GM23338 (cell line): Measurements from ENCODE around the gene PTPRJ. TPM values are rescaled to one million over a fixed set of nuclear protein-coding genes. Genes with fewer than 3 reads are reported as not detected.

ENCODE experiments used
- ATAC-seq: fragments of 200-7000 bp; cut with Tn5 transposase; 3 replicates; pipeline ENCODE4 v1.9.1; 2020
- DNase-seq: peaks from one replicate; pipeline ENCODE4 v3.0.0-alpha.2; 2015; ENCODE audit warnings: low spot score
- H2AFZ ChIP-seq: fragments of 200-600 bp; sonication (generic); 2 replicates; pipeline ENCODE4 v1.8.0; 2016; ENCODE audit warnings: antibody characterized with exemption, mild to moderate bottlenecking, moderate library complexity
- H3F3A ChIP-seq: fragments of 200-600 bp; sonication (generic); replicated peaks from 2 replicates; pipeline ENCODE4 v1.8.0; 2017; ENCODE audit warnings: antibody characterized with exemption, mixed run types, low read depth
- H3K27ac ChIP-seq: fragments of 200-600 bp; sonication (generic); 2 replicates; pipeline ENCODE4 v1.6.1; 2016; ENCODE audit warnings: low read depth
- H3K27me3 ChIP-seq: fragments of 200-600 bp; sonication (generic); 2 replicates; pipeline ENCODE4 v1.8.0; 2016; ENCODE audit warnings: mild to moderate bottlenecking, mixed run types, moderate library complexity; ENCODE audit not compliant: insufficient read depth
- H3K36me3 ChIP-seq: fragments of 200-600 bp; sonication (generic); 2 replicates; pipeline ENCODE4 v1.8.0; 2016; ENCODE audit warnings: mild to moderate bottlenecking; ENCODE audit not compliant: insufficient read depth
- H3K4me1 ChIP-seq: fragments of 200-600 bp; sonication (generic); 2 replicates; pipeline ENCODE4 v1.8.0; 2016; ENCODE audit warnings: mild to moderate bottlenecking, moderate library complexity; ENCODE audit not compliant: insufficient read depth
- H3K4me2 ChIP-seq: fragments of 200-600 bp; sonication (generic); 2 replicates; pipeline ENCODE4 v1.7.1; 2017; ENCODE audit warnings: mixed run types
- H3K4me3 ChIP-seq: fragments of 200-600 bp; sonication (generic); 2 replicates; pipeline ENCODE4 v1.6.1; 2016; ENCODE audit warnings: mixed run types
- H3K79me2 ChIP-seq: fragments of 200-600 bp; sonication (generic); replicated peaks from 2 replicates; pipeline ENCODE4 v1.8.0; 2017; ENCODE audit warnings: mild to moderate bottlenecking; ENCODE audit not compliant: insufficient read depth
- H3K9me2 ChIP-seq: fragments of 200-600 bp; sonication (generic); 2 replicates; pipeline ENCODE4 v1.8.0; 2017; ENCODE audit not compliant: insufficient read depth
- H4K20me1 ChIP-seq: fragments of 200-600 bp; sonication (generic); replicated peaks from 2 replicates; pipeline ENCODE4 v1.8.0; 2017; ENCODE audit warnings: mild to moderate bottlenecking; ENCODE audit not compliant: insufficient read depth
- H3K27ac Mint-ChIP-seq: 2 replicates; pipeline ENCODE4 v1.8.0; 2020; ENCODE audit warnings: inconsistent platforms, mild to moderate bottlenecking, moderate library complexity, mixed read lengths
- H3K27me3 Mint-ChIP-seq: 3 replicates; pipeline ENCODE4 v1.8.0; 2022; ENCODE audit warnings: low read depth, mild to moderate bottlenecking, moderate library complexity, mixed read lengths, inconsistent platforms; ENCODE audit not compliant: insufficient read depth, poor library complexity
- H3K36me3 Mint-ChIP-seq: 3 replicates; pipeline ENCODE4 v1.8.0; 2021; ENCODE audit warnings: low read depth, mild to moderate bottlenecking, inconsistent platforms, moderate library complexity, mixed read lengths
- H3K4me1 Mint-ChIP-seq: 3 replicates; pipeline ENCODE4 v1.8.0; 2020; ENCODE audit warnings: mild to moderate bottlenecking, inconsistent platforms, mixed read lengths
- H3K4me3 Mint-ChIP-seq: 3 replicates; pipeline ENCODE4 v1.8.0; 2021; ENCODE audit warnings: moderate library complexity, mild to moderate bottlenecking, inconsistent platforms, mixed read lengths
- H3K9me3 Mint-ChIP-seq: 3 replicates; pipeline ENCODE4 v1.8.0; 2020; ENCODE audit warnings: moderate library complexity, mild to moderate bottlenecking, inconsistent platforms, mixed read lengths
- CREB1 ChIP-seq: fragments of 250-450 bp; sonication (Bioruptor Pico); IDR thresholded peaks from 2 replicates; pipeline ENCODE4 v1.5.0; 2020; ENCODE audit warnings: low read depth, mild to moderate bottlenecking, moderate library complexity
- CTCF ChIP-seq, 2 experiments: fragments of 200-600 bp in 1 of 2; sonication (generic) in 1 of 2; conservative IDR thresholded peaks; 2 replicates each; pipeline versions ENCODE4 v1.5.1 to v1.6.1; 2016 to 2017; ENCODE audit warnings: antibody characterized with exemption in 2 of 2, low read depth in 2 of 2, mild to moderate bottlenecking in 2 of 2, moderate library complexity in 1 of 2
- ETS1 ChIP-seq: IDR thresholded peaks from 2 replicates; pipeline ENCODE4 v1.6.1; 2016; ENCODE audit warnings: antibody characterized with exemption
- JUNB ChIP-seq: IDR thresholded peaks from one replicate; pipeline ENCODE4 v1.6.1; 2016; ENCODE audit warnings: antibody characterized with exemption; ENCODE audit not compliant: unreplicated experiment
- POLR2AphosphoS5 ChIP-seq: IDR thresholded peaks from 2 replicates; pipeline ENCODE4 v1.6.1; 2016; ENCODE audit warnings: antibody characterized with exemption, low read depth
- STAT1 ChIP-seq: IDR thresholded peaks from one replicate; pipeline ENCODE4 v1.6.1; 2016; ENCODE audit warnings: antibody characterized with exemption; ENCODE audit not compliant: unreplicated experiment
- ZNF462 ChIP-seq: fragments of 250-450 bp; sonication (Bioruptor Pico); IDR thresholded peaks from 2 replicates; pipeline ENCODE4 v1.5.0; 2020; ENCODE audit warnings: mild to moderate bottlenecking, moderate library complexity
- polyA plus RNA-seq: library from polyadenylated mRNA; unstranded; fragments of >200 nt; fragmentation: Nextera tagmentation; extraction: Ambion mirVana; gene quantifications from 2 replicates; pipeline ENCODE4 v1.2.1, GENCODE V29; 2016
- total RNA-seq: library from RNA; depleted of rRNA; stranded (reverse); fragments of >200 nt; shearing (Covaris generic); gene quantifications from 2 replicates; pipeline ENCODE4 v1.2.3, GENCODE V29; 2014

PTPRJ gene
- total and polyA plus RNA-seq, 2 experiments from 2014 or later = 4.2 to 16.0 TPM

GRCh38 chr11:48168815-48169214, 188.5 kb downstream of the PTPRJ start:
- no peaks in the 10 kb centered on the region for H3K27me3 ChIP-seq
- TF ChIP-seq ETS1 (no peak), CREB1 (no peak), ZNF462 (CRISPR knock-in tag) (no peak), JUNB (no peak), POLR2AphosphoS5 (no peak), STAT1 (no peak), CTCF (conservative IDR thresholded peaks at IDR 0.05; ENCODE audit: low read depth in 2 of 2) (no peak)
- H3K27ac ChIP-seq = no peak overlapping the region
- Mint-ChIP-seq H3K27me3 (peaks cover 12% of the 10 kb centered on the region), H3K4me1 (0 out of 3 replicates have a peak, but pooled peaks cover 3% of the 10 kb centered on the region), H3K4me3 (no peak overlapping the region), H3K36me3 (peaks cover 11% of the 10 kb centered on the region), H3K9me3 (no peaks in the 10 kb centered on the region), H3K27ac (no peak overlapping the region)
- no peak for DNase-seq
- H3K4me1 ChIP-seq = no peaks in the 10 kb centered on the region
- H3K79me2 ChIP-seq = no peaks in the 10 kb centered on the region
- no peak overlapping the region for H3K4me2 ChIP-seq
- no peak overlapping the region for H3K4me3 ChIP-seq
- no peaks in the 10 kb centered on the region for H3K9me2 ChIP-seq
- no peak for ATAC-seq
- no peaks in the 10 kb centered on the region for H3K36me3 ChIP-seq
- peaks cover 6% of the 10 kb centered on the region; the same call in 1 of the 2 replicates for H4K20me1 ChIP-seq
- H3F3A ChIP-seq = no peaks in the 10 kb centered on the region
- no peak overlapping the region for H2AFZ ChIP-seq
